HEK293T (cell line): ENCODE results near the gene TP53I11.
A peak's percentile ranks its signal among the peaks of the same experiment; 100 is the strongest.

Experiments
- CTCF ChIA-PET: fragments of 350-600 bp; formaldehyde crosslinking; extraction: SDS; loops from one replicate; lab custom pipeline; 2021; ENCODE audit warnings: antibody characterized with exemption, inconsistent platforms; lab: Yijun Ruan, JAX
- POLR2A ChIA-PET: fragments of 350-600 bp; formaldehyde crosslinking; extraction: SDS; loops from one replicate; lab custom pipeline; 2020; ENCODE audit warnings: antibody characterized with exemption, inconsistent platforms; lab: Yijun Ruan, JAX
- DNase-seq: peaks from one replicate; pipeline ENCODE4 v3.0.0; 2012; ENCODE audit warnings: mixed read lengths; ENCODE audit errors: extremely low spot score
- ARNT ChIP-seq: fragments of 450-650 bp; IDR thresholded peaks from 2 replicates; pipeline ENCODE4 v1.6.1; 2017; ENCODE audit warnings: mild to moderate bottlenecking
- BHLHE40 ChIP-seq: fragments of 450-650 bp; IDR thresholded peaks from 2 replicates; pipeline ENCODE4 v1.6.1; 2016; ENCODE audit warnings: mild to moderate bottlenecking, moderate library complexity, borderline replicate concordance
- CTBP1 ChIP-seq: fragments of 450-650 bp; IDR thresholded peaks from 2 replicates; pipeline ENCODE4 v1.6.1; 2016; ENCODE audit warnings: borderline replicate concordance
- ELF4 ChIP-seq: fragments of 450-650 bp; IDR thresholded peaks from 2 replicates; pipeline ENCODE4 v1.6.1; 2017; ENCODE audit warnings: antibody characterized with exemption
- FOXA1 ChIP-seq: fragments of 450-650 bp; IDR thresholded peaks from 2 replicates; pipeline ENCODE4 v1.6.1; 2016; ENCODE audit warnings: mild to moderate bottlenecking
- FOXK2 ChIP-seq: fragments of 450-650 bp; IDR thresholded peaks from 2 replicates; pipeline ENCODE4 v1.6.1; 2016; ENCODE audit warnings: mild to moderate bottlenecking
- FOXM1 ChIP-seq: fragments of 450-650 bp; IDR thresholded peaks from 2 replicates; pipeline ENCODE4 v1.6.1; 2017; ENCODE audit warnings: mild to moderate bottlenecking, borderline replicate concordance
- HDGF ChIP-seq: fragments of 450-650 bp; IDR thresholded peaks from 2 replicates; pipeline ENCODE4 v1.6.1; 2017; ENCODE audit warnings: antibody characterized with exemption, borderline replicate concordance
- L3MBTL2 ChIP-seq: fragments of 450-650 bp; conservative IDR thresholded peaks from 2 replicates; pipeline ENCODE4 v1.6.1; 2016; ENCODE audit warnings: mild to moderate bottlenecking
- LEF1 ChIP-seq: fragments of 450-650 bp; IDR thresholded peaks from 2 replicates; pipeline ENCODE4 v1.6.1; 2017; ENCODE audit warnings: mild to moderate bottlenecking, borderline replicate concordance
- NFRKB ChIP-seq: fragments of 450-650 bp; IDR thresholded peaks from 2 replicates; pipeline ENCODE4 v1.6.1; 2016; ENCODE audit warnings: mild to moderate bottlenecking, moderate library complexity
- PKNOX1 ChIP-seq: fragments of 450-650 bp; IDR thresholded peaks from 2 replicates; pipeline ENCODE4 v1.6.1; 2016
- SP1 ChIP-seq: fragments of 450-650 bp; IDR thresholded peaks from 2 replicates; pipeline ENCODE4 v1.6.1; 2017
- SUZ12 ChIP-seq: fragments of 450-650 bp; IDR thresholded peaks from 2 replicates; pipeline ENCODE4 v1.6.1; 2016; ENCODE audit warnings: mild to moderate bottlenecking
- TARDBP ChIP-seq: fragments of 450-650 bp; IDR thresholded peaks from 2 replicates; pipeline ENCODE4 v1.6.1; 2016
- ZNF384 ChIP-seq: fragments of 450-650 bp; IDR thresholded peaks from 2 replicates; pipeline ENCODE4 v1.6.1; 2016

Gene TP53I11

GRCh38 chr11:44950625-44951476 is at the start of gene TP53I11:
Gene TP53I11 (minus strand): TSS chr11:44950883. CDS start chr11:44938335, 12,548 bp downstream.
- POLR2A ChIA-PET, result no interaction called here
- no peak for TF ChIP-seq SP1
- peak; percentile 85; the same call in 1 of the 2 replicates for TF ChIP-seq LEF1
- CTCF ChIA-PET, result interaction anchor here (0.8 to 0.9 kb wide), 3 partner anchors 10 to 19 kb away, joined by 3 read pairs; no protein-coding TSS in a partner anchor
- DNase-seq, result peak; percentile 81

- no peak for TF ChIP-seq BHLHE40
- TF ChIP-seq LEF1, result no peak
- TF ChIP-seq CTBP1, result no peak
- TF ChIP-seq L3MBTL2, result no peak
- TF ChIP-seq SP1, result no peak
- no peak for TF ChIP-seq ZNF384
- TF ChIP-seq ELF4, result no peak
- ChIA-PET POLR2A (no interaction called here), CTCF (no interaction called here)
- no peak for DNase-seq
Observed at GRCh38 chr11:44999068-44999467, 48.4 kb upstream of the TP53I11 start.

DNA sequence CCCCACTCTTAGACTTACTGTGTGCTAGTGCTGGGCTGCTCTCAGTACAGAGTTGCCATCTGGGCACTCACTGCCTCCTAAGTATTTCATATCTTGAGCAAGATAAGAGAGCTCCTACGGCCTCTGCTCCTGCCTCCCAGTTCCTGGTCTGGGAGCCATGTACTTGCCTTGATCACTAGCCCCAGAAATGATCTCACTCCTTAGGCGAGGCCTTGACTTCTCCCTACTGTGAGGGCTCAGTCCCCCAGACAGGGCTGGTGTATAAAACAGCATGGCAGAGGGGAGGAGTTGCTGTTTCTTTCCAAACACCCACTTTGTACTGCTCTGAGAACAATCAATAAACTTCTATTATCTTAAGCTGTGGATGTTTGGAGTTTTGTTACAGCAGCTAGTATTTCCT is 47.4 kb upstream of the TP53I11 start:
- ChIA-PET POLR2A (no interaction called here), CTCF (no interaction called here)
- TF ChIP-seq TARDBP (no peak), PKNOX1 (no peak), ARNT (no peak), HDGF (no peak), ELF4 (no peak), SUZ12 (no peak), L3MBTL2 (no peak), ZNF384 (no peak), FOXM1 (no peak), SP1 (no peak)
- no peak for DNase-seq

DNA sequence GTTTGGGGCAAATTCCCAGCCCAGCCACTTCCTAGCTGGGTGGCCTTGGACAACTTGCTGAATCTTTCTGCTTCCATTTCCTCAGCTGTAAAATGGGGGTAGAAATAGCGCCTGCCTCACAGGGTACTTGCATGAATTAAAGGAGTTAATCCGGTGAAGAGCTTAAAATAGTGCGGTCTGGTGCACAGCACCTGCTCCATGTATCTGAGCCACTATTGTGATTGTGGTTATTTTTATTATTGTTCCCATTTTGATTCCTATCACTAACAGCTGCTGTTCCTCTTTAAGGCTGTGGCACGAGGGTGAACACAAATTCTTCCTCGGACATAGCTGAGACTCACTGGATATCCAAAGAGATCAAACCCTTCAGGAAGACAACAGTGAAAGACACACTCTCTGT is 46.9 kb upstream of the TP53I11 start:
- no peak for DNase-seq
- ChIA-PET POLR2A (no interaction called here), CTCF (no interaction called here)
- TF ChIP-seq SP1 (no peak), PKNOX1 (no peak), ZNF384 (no peak), CTBP1 (no peak), ELF4 (no peak), LEF1 (no peak), FOXA1 (no peak), FOXM1 (no peak), SUZ12 (no peak), FOXK2 (no peak), BHLHE40 (no peak), L3MBTL2 (no peak)

GRCh38 chr11:44994753-44995152 is 44.1 kb upstream of the TP53I11 start:
- TF ChIP-seq PKNOX1 (no peak), CTBP1 (no peak), SUZ12 (no peak), SP1 (no peak), FOXM1 (no peak), FOXK2 (no peak)
- no peak for DNase-seq

DNA sequence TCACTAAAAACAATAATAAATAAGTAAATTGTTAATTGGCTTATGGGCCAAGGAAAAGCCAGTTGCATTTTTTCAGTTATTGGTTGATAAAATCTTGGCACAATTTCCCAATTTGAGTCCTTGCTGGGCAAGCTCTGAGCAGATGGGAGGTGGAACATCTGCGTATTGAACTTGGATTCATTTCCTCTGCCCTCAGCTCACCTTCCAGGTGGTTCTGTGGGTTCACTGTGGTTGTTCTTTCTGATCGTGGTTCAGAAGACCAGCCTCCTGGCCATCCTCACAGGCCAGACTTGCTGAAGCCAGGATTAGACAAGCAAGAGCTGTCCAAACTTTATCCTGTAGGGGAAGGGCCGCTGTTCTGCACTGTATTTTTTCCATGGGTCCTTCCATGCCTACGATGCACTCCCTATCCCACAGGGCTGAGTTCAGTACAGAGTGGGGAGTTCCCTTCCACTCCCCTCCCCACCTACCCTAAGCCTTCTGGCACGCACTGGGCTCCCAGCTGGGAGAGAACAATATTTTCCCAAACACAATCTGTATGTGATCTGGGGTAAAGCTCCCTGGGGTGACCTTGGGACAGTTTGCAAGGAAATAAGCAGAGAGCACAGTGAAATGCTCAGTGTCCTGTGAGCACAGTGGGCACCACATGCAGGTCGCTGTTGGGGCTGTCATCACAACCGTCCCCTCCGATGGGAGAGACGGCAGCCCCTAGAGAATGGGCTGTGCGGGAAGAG is 43.5 kb upstream of the TP53I11 start:
- POLR2A ChIA-PET, result no interaction called here
- TF ChIP-seq ZNF384 (no peak), ARNT (no peak), FOXM1 (no peak), SUZ12 (no peak), PKNOX1 (no peak), L3MBTL2 (no peak), HDGF (no peak), NFRKB (no peak), ELF4 (no peak), SP1 (no peak), TARDBP (no peak), BHLHE40 (no peak), LEF1 (no peak), FOXA1 (no peak)
- CTCF ChIA-PET, result no interaction called here
- no peak for DNase-seq

More at GRCh38 chr11:44994753-44995152, 44.1 kb upstream of the TP53I11 start:
- ChIA-PET CTCF (no interaction called here), POLR2A (interaction anchor here (0.6 kb wide), 1 partner anchor 151 kb away, joined by 3 read pairs; no protein-coding TSS in a partner anchor)
